IMR-90 (cell line): ENCODE results near the gene METRNL. TPM values are rescaled to one million over a fixed set of nuclear protein-coding genes. Genes with fewer than 3 reads are reported as not detected.

Experiments
- ATAC-seq: fragments of 200-7000 bp; cut with Tn5 transposase; 2 replicates; pipeline ENCODE4 v1.9.1; 2020; ENCODE audit warnings: low read depth, mild to moderate bottlenecking, moderate library complexity
- BruUV-seq: library from RNA; stranded (reverse); fragments of 400-500 nt; replicated peaks from 2 replicates; lab custom pipeline; 2021; lab: Mats Ljungman, UMichigan
- CTCF ChIA-PET: fragments of 300-600 bp; formaldehyde crosslinking; extraction: SDS; loops from one replicate; lab custom pipeline; 2021; ENCODE audit warnings: antibody characterized with exemption; lab: Yijun Ruan, JAX
- POLR2A ChIA-PET: fragments of 300-600 bp; sonication (Branson Sonifier 250); formaldehyde crosslinking; loops from one replicate; lab custom pipeline; 2022; ENCODE audit warnings: antibody characterized with exemption; ENCODE audit not compliant: unreplicated experiment; lab: Charles Lee
- DNase-seq: peaks from one replicate; pipeline ENCODE4 v3.0.0; 2013
- H2AFZ ChIP-seq: replicated peaks from 2 replicates; pipeline ENCODE3; 2013; ENCODE audit warnings: low read length, mild to moderate bottlenecking; ENCODE audit not compliant: poor library complexity
- H2AK5ac ChIP-seq: 2 replicates; pipeline ENCODE4 v1.6.1; 2013; ENCODE audit warnings: low read depth, low read length, inconsistent platforms
- H2AK9ac ChIP-seq: replicated peaks from 2 replicates; pipeline ENCODE3; 2013; ENCODE audit warnings: mild to moderate bottlenecking, low read depth, low read length, moderate library complexity; ENCODE audit not compliant: poor library complexity
- H2BK120ac ChIP-seq: 2 replicates; pipeline ENCODE4 v1.6.1; 2013; ENCODE audit warnings: low read depth, low read length, inconsistent platforms
- H2BK15ac ChIP-seq: 3 replicates; pipeline ENCODE4 v1.6.1; 2013; ENCODE audit warnings: low read depth, low read length, inconsistent platforms
- H2BK20ac ChIP-seq: 2 replicates; pipeline ENCODE4 v1.6.1; 2013; ENCODE audit warnings: low read depth, mild to moderate bottlenecking, inconsistent platforms, low read length, moderate library complexity
- H2BK5ac ChIP-seq: 2 replicates; pipeline ENCODE4 v1.6.1; 2013; ENCODE audit warnings: mild to moderate bottlenecking, low read depth, low read length, inconsistent platforms; ENCODE audit not compliant: poor library complexity, severe bottlenecking
- H3K14ac ChIP-seq: replicated peaks from 2 replicates; pipeline ENCODE4 v1.6.1; 2013; ENCODE audit warnings: low read depth, low read length, inconsistent platforms
- H3K18ac ChIP-seq: 2 replicates; pipeline ENCODE4 v1.6.1; 2013; ENCODE audit warnings: low read depth, low read length, control low read depth
- H3K23ac ChIP-seq: 2 replicates; pipeline ENCODE4 v1.6.1; 2013; ENCODE audit warnings: low read depth, low read length, inconsistent platforms
- H3K27ac ChIP-seq: 2 replicates; pipeline ENCODE4 v1.5.1; 2013; ENCODE audit warnings: mild to moderate bottlenecking, control low read depth, low read length; ENCODE audit not compliant: insufficient read depth
- H3K27me3 ChIP-seq: 2 replicates; pipeline ENCODE4 v1.6.1; 2013; ENCODE audit warnings: low read length; ENCODE audit not compliant: control insufficient read depth, insufficient read depth
- H3K36me3 ChIP-seq: 2 replicates; pipeline ENCODE4 v1.6.1; 2013; ENCODE audit warnings: low read length, mixed read lengths; ENCODE audit not compliant: control insufficient read depth, insufficient read depth
- H3K4ac ChIP-seq: 2 replicates; pipeline ENCODE4 v1.6.1; 2013; ENCODE audit warnings: low read depth, low read length, inconsistent platforms
- H3K4me1 ChIP-seq: 2 replicates; pipeline ENCODE4 v1.6.1; 2013; ENCODE audit warnings: low read length, mixed read lengths; ENCODE audit not compliant: control insufficient read depth, insufficient read depth
- H3K4me2 ChIP-seq: 2 replicates; pipeline ENCODE4 v1.6.1; 2013; ENCODE audit warnings: low read depth, mild to moderate bottlenecking, control low read depth, low read length, moderate library complexity
- H3K4me3 ChIP-seq: 2 replicates; pipeline ENCODE4 v1.5.1; 2013; ENCODE audit warnings: low read depth, mild to moderate bottlenecking, control low read depth, low read length, moderate library complexity; ENCODE audit not compliant: insufficient read depth
- H3K56ac ChIP-seq: 2 replicates; pipeline ENCODE4 v1.6.1; 2013; ENCODE audit warnings: low read length, inconsistent platforms; ENCODE audit not compliant: insufficient read depth; ENCODE audit errors: extremely low read depth
- H3K79me1 ChIP-seq, 2 experiments: 2 replicates each; pipeline ENCODE4 v1.6.1; 2013; ENCODE audit warnings: low read length in 2 of 2, inconsistent platforms in 1 of 2, low read depth in 1 of 2
- H3K9ac ChIP-seq: 2 replicates; pipeline ENCODE4 v1.6.1; 2013; ENCODE audit warnings: low read depth, low read length, control low read depth
- H3K9me1 ChIP-seq: 2 replicates; pipeline ENCODE4 v1.6.1; 2013; ENCODE audit warnings: low read length, inconsistent platforms; ENCODE audit not compliant: insufficient read depth
- H3K9me3 ChIP-seq: 2 replicates; pipeline ENCODE4 v1.6.1; 2013; ENCODE audit warnings: low read length; ENCODE audit not compliant: control insufficient read depth, insufficient read depth
- H4K20me1 ChIP-seq: 2 replicates; pipeline ENCODE4 v1.6.1; 2013; ENCODE audit warnings: low read length, inconsistent platforms; ENCODE audit not compliant: insufficient read depth
- H4K5ac ChIP-seq: 2 replicates; pipeline ENCODE4 v1.6.1; 2013; ENCODE audit warnings: mild to moderate bottlenecking, low read depth, low read length, control low read depth
- H4K8ac ChIP-seq, 2 experiments: 2 replicates each; pipeline ENCODE4 v1.6.1; 2013; ENCODE audit warnings: low read depth in 2 of 2, low read length in 2 of 2, control low read depth in 1 of 2, inconsistent platforms in 1 of 2
- H4K91ac ChIP-seq: 2 replicates; pipeline ENCODE4 v1.6.1; 2013; ENCODE audit warnings: low read depth, low read length, inconsistent platforms; ENCODE audit not compliant: insufficient read depth
- CEBPB ChIP-seq: IDR thresholded peaks from 2 replicates; pipeline ENCODE4 v1.6.1; 2012; ENCODE audit warnings: low read depth, low read length, improper control_type of control experiment
- FOS ChIP-seq: fragments of 150-350 bp; IDR thresholded peaks from 2 replicates; pipeline ENCODE4 v1.6.1; 2016; ENCODE audit warnings: low read depth, low read length
- MAFK ChIP-seq: IDR thresholded peaks from 2 replicates; pipeline ENCODE4 v1.6.1; 2012; ENCODE audit warnings: low read depth, low read length, improper control_type of control experiment
- MAZ ChIP-seq: IDR thresholded peaks from 2 replicates; pipeline ENCODE4 v1.6.1; 2012; ENCODE audit warnings: low read depth, mild to moderate bottlenecking, low read length, improper control_type of control experiment, moderate library complexity, borderline replicate concordance
- MXI1 ChIP-seq: IDR thresholded peaks from 2 replicates; pipeline ENCODE4 v1.6.1; 2012; ENCODE audit warnings: low read depth, mild to moderate bottlenecking, low read length, moderate library complexity, borderline replicate concordance
- NFE2L2 ChIP-seq: fragments of 150-350 bp; IDR thresholded peaks from 2 replicates; pipeline ENCODE4 v1.6.1; 2016; ENCODE audit warnings: low read depth, mild to moderate bottlenecking, low read length
- POLR2A ChIP-seq: IDR thresholded peaks from 2 replicates; pipeline ENCODE4 v1.6.1; 2012; ENCODE audit warnings: mild to moderate bottlenecking, low read depth, low read length
- RAD21 ChIP-seq: IDR thresholded peaks from 2 replicates; pipeline ENCODE4 v1.6.1; 2012; ENCODE audit warnings: low read length, improper control_type of control experiment
- RCOR1 ChIP-seq: IDR thresholded peaks from 2 replicates; pipeline ENCODE4 v1.6.1; 2012; ENCODE audit warnings: mild to moderate bottlenecking, low read length, improper control_type of control experiment; ENCODE audit not compliant: insufficient replicate concordance
- RFX5 ChIP-seq: IDR thresholded peaks from 2 replicates; pipeline ENCODE4 v1.8.0; 2012; ENCODE audit warnings: low read depth, mild to moderate bottlenecking, low read length, moderate library complexity
- SMC3 ChIP-seq: fragments of 150-350 bp; IDR thresholded peaks from 2 replicates; pipeline ENCODE4 v1.6.1; 2016; ENCODE audit warnings: low read depth, mild to moderate bottlenecking, antibody characterized with exemption, low read length, moderate library complexity
- WGBS, 2 experiments: methylation state at CpG; one replicate each; pipeline versions ENCODE4 v1.1.5 to v1.1.7; 2013; ENCODE audit warnings: missing lambda C conversion rate in 2 of 2; ENCODE audit not compliant: insufficient read length in 1 of 2; ENCODE audit errors: extremely low coverage in 2 of 2; 5-methylcytosine and 5-hydroxymethylcytosine counted together
- dilution Hi-C: fragments of 300-500 bp; cut with HindIII; formaldehyde crosslinking; loops from one replicate; pipeline ENCODE4 v1.14.3; 2018; ENCODE audit warnings: low sequenced_read_pairs; ENCODE audit not compliant: unreplicated experiment
- in situ Hi-C: fragments of 300-500 bp; cut with MboI; formaldehyde crosslinking; loops from 3 replicates; pipeline ENCODE4 v1.14.3; 2019; ENCODE audit warnings: low sequenced_read_pairs, inconsistent platforms, mixed read lengths
- intact Hi-C: fragments of 100-400 bp; cut with micrococcal nuclease; formaldehyde crosslinking; loops from 2 replicates; pipeline ENCODE4 v1.10.0; 2022
- polyA plus RNA-seq, 3 experiments: library from polyadenylated mRNA; depleted of rRNA; stranded (reverse); fragments of >200 nt; gene quantifications; 2 replicates each; pipeline ENCODE4 v1.2.3, GENCODE V29; 2012; ENCODE audit warnings: low replicate concordance in 1 of 3
- total RNA-seq: library from RNA; depleted of rRNA; stranded (reverse); fragments of >200 nt; gene quantifications from 2 replicates; pipeline ENCODE4 v1.2.3, GENCODE V29; 2012
- TF ChIP-seq, protein P1 (sequence below): fragments of 150-350 bp; IDR thresholded peaks from 2 replicates; pipeline ENCODE4 v1.6.1; 2016; ENCODE audit warnings: low read depth, mild to moderate bottlenecking, low read length, moderate library complexity, borderline replicate concordance
- TF ChIP-seq, protein P2 (sequence below): fragments of 150-350 bp; IDR thresholded peaks from 2 replicates; pipeline ENCODE4 v1.6.1; 2017; ENCODE audit warnings: mild to moderate bottlenecking, antibody characterized with exemption, low read length, low read depth

Gene METRNL
- total and polyA plus RNA-seq, 2 of the 4 experiments (the other 2 are of a cell fraction), result 17.9 to 48.2 TPM

DNA sequence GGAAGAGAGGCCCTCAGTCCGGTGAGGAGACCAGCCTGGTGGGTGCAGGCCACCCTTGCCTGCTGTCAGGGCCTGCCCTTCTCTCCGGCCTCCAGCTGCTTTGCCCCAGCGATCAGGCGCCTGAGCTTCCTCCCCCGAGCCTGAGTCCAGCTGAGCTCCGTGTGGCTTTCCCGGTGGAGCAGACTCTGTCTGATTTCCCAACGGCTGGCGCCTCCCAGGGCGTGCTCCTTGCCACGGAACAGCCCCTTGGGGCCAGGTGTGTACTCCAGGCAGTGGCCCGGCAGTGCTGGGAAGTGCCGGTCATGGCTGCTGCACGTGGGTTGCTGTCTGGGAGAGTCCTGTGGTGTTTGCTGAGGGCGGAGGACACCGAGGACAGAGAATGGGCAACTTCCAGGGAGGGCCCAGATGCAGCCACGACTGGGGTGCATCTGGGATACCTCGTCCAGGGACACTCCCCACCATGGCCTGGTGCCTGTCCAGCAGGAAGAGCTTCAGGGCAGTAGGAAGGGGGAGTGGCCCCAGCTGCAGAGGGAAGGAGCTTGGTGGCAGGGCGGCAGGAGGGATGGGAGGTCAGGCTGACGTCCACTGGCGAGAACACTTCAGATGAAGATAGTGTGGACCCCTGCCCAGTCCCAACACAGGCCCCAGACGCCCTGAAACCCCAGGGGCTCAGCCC is 22.5 kb downstream of the METRNL start (continued):
- TF ChIP-seq RCOR1, result no peak

DNA sequence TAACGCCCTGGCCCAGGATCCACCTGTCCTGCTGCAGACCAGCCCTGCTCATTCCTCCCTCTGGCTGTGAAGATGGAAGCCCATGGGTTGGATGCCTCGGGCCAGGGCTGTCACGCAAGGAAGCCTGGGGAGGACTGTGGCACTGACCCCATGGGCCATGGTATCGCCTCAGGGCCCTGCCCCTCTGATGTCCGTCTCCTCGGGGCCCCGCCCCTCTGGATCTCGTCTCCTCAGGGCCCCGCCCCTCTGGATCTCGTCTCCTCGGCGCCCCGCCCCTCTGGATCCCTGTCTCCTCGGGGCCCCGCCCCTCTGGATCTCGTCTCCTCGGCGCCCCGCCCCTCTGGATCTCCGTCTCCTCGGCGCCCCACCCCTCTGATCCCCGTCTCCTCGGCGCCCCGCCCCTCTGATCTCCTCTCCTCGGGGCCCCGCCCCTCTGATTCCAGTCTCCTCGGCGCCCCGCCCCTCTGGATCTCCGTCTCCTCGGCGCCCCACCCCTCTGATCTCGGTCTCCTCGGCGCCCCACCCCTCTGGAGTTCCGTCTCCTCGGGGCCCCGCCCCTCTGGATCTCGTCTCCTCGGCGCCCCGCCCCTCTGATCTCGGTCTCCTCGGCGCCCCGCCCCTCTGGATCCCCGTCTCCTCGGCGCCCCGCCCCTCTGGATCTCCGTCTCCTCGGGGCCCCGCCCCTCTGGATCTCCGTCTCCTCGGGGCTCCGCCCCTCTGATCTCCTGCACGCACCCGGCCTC is 24.0 kb downstream of the METRNL start:
- no peak overlapping the region for H3K9ac ChIP-seq
- H3K14ac ChIP-seq, result no peak overlapping the region
- no peaks in the 10 kb centered on the region for H3K9me3 ChIP-seq
- peaks cover 31% of the 10 kb centered on the region for H3K4me1 ChIP-seq
- DNase-seq, result peak; percentile 66
- dilution Hi-C loops (no loop called here), intact Hi-C loops (no loop called here), in situ Hi-C loops (no loop called here)
- no peaks in the 10 kb centered on the region for H3K27me3 ChIP-seq
- H4K5ac ChIP-seq, result no peak overlapping the region
- CTCF ChIA-PET, result no interaction called here
- H2BK15ac ChIP-seq, result no peak overlapping the region; the same call in 2 of the 3 replicates
- peak overlapping the region; percentile 71 for H2AFZ ChIP-seq
- H3K79me1 ChIP-seq, result peaks cover 0 to 3% of the 10 kb centered on the region in 2 experiments; a peak in 1 of 4 replicates
- H3K18ac ChIP-seq, result no peak overlapping the region; the same call in 1 of the 2 replicates
- H3K27ac ChIP-seq, result no peak overlapping the region
- no peaks in the 10 kb centered on the region for H3K36me3 ChIP-seq
- H3K4me3 ChIP-seq, result peak overlapping the region; percentile 29
- peak overlapping the region in 1 of 2 experiments; percentile 10; a peak in 1 of 4 replicates for H4K8ac ChIP-seq
- H3K23ac ChIP-seq, result no peak overlapping the region
- H2AK9ac ChIP-seq, result no peak overlapping the region
- H2BK20ac ChIP-seq, result no peak overlapping the region
- ATAC-seq, result peak; percentile 50
- H4K20me1 ChIP-seq, result no peaks in the 10 kb centered on the region
- no peak overlapping the region for H4K91ac ChIP-seq
- no TSS peak for BruUV-seq
- peaks cover 3% of the 10 kb centered on the region; the same call in 1 of the 2 replicates for H3K9me1 ChIP-seq
- no peak overlapping the region for H2AK5ac ChIP-seq
- H3K4me2 ChIP-seq, result peak overlapping the region; percentile 86
- H3K4ac ChIP-seq, result no peak overlapping the region
- H2BK120ac ChIP-seq, result no peak overlapping the region
- POLR2A ChIA-PET, result interaction anchor here (0.5 kb wide), 1 partner anchor 19 kb away, joined by 4 read pairs; no protein-coding TSS in a partner anchor
- 39% methylated on average over 9 of the region's 60 CpGs; no CpG with 5 or more reads in 1 of the 2 experiments for WGBS, 2 experiments
- H2BK5ac ChIP-seq, result no peak overlapping the region
- peak overlapping the region; percentile 3; the same call in 1 of the 2 replicates for H3K56ac ChIP-seq
- TF ChIP-seq, protein P1, sequence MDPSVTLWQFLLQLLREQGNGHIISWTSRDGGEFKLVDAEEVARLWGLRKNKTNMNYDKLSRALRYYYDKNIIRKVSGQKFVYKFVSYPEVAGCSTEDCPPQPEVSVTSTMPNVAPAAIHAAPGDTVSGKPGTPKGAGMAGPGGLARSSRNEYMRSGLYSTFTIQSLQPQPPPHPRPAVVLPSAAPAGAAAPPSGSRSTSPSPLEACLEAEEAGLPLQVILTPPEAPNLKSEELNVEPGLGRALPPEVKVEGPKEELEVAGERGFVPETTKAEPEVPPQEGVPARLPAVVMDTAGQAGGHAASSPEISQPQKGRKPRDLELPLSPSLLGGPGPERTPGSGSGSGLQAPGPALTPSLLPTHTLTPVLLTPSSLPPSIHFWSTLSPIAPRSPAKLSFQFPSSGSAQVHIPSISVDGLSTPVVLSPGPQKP, result no peak
- TF ChIP-seq NFE2L2 (no peak), MAZ (no peak), SMC3 (no peak), MAFK (no peak), MXI1 (no peak), CEBPB (no peak), RAD21 (no peak), POLR2A (no peak), RFX5 (no peak), FOS (no peak)
- TF ChIP-seq, protein P2, sequence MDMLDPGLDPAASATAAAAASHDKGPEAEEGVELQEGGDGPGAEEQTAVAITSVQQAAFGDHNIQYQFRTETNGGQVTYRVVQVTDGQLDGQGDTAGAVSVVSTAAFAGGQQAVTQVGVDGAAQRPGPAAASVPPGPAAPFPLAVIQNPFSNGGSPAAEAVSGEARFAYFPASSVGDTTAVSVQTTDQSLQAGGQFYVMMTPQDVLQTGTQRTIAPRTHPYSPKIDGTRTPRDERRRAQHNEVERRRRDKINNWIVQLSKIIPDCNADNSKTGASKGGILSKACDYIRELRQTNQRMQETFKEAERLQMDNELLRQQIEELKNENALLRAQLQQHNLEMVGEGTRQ, result no peak
